Adrenal gland (tissue), 12 donors: ENCODE data around the gene ANO6. TPM values are rescaled to one million over a fixed set of nuclear protein-coding genes. Genes with fewer than 3 reads are reported as not detected.

Experiments
- DNase-seq, 7 donors: peaks; one replicate each; pipeline ENCODE4 v3.0.0-alpha.2; 2019 to 2020
- H3K27ac ChIP-seq, 5 donors: fragments of 200-600 bp; sonication (generic) in 4 of 5; 1 replicate in 3 of 5; 2 replicates in 2 of 5; pipeline versions ENCODE4 v1.5.1 to v1.8.0; 2016 to 2020; ENCODE audit warnings: mild to moderate bottlenecking in 1 of 5
- H3K27me3 ChIP-seq: fragments of 200-600 bp; 2 replicates; pipeline ENCODE4 v1.8.0; 2021
- H3K36me3 ChIP-seq, 2 donors: fragments of 200-600 bp; replicated peaks in 1 of 2; 1 replicate in 1 of 2; 2 replicates in 1 of 2; pipeline versions ENCODE4 v1.5.1 to v1.8.0; 2018 to 2022
- H3K4me1 ChIP-seq, 2 donors: fragments of 200-600 bp; replicated peaks in 1 of 2; 1 replicate in 1 of 2; 2 replicates in 1 of 2; pipeline versions ENCODE4 v1.5.1 to v1.8.0; 2018 to 2021
- H3K4me3 ChIP-seq, 4 donors: fragments of 200-600 bp; sonication (generic) in 3 of 4; one replicate each; pipeline ENCODE4 v1.5.1; 2016 to 2018
- H3K9me3 ChIP-seq, 3 donors: fragments of 200-600 bp; sonication (generic) in 1 of 3; replicated peaks in 1 of 3; 1 replicate in 2 of 3; 2 replicates in 1 of 3; pipeline versions ENCODE4 v1.5.1 to v1.8.0; 2016 to 2021
- CTCF ChIP-seq, 6 experiments: fragments of 450-650 bp in 4 of 6; fragments of 200-600 bp in 2 of 6; sonication (generic) in 1 of 6; IDR thresholded peaks; 1 replicate in 5 of 6; 2 replicates in 1 of 6; pipeline versions ENCODE4 v1.5.1 to v1.8.0; 2016 to 2021; ENCODE audit warnings: antibody characterized with exemption in 6 of 6, mild to moderate bottlenecking in 2 of 6, moderate library complexity in 1 of 6
- POLR2A ChIP-seq, 2 donors: fragments of 450-650 bp; IDR thresholded peaks; one replicate each; pipeline ENCODE4 v1.6.1; 2017; ENCODE audit warnings: antibody characterized with exemption in 2 of 2, mild to moderate bottlenecking in 2 of 2, moderate library complexity in 1 of 2
- WGBS, 4 donors: extraction: QIAGEN DNeasy Blood & Tissue Kit in 2 of 4; methylation state at CpG; one replicate each; pipeline versions ENCODE4 v1.1.5 to v1.1.7; 2013 to 2017; 5-methylcytosine and 5-hydroxymethylcytosine counted together
- intact Hi-C, 2 donors: fragments of 100-400 bp; cut with DNase I; formaldehyde crosslinking; loops; one replicate each; pipeline versions ENCODE4 v1.14.1 to v1.15.0; 2022 to 2023
- polyA plus RNA-seq, 3 donors: library from polyadenylated mRNA; stranded (reverse); fragments of 200-250 nt in 2 of 3; fragments of 350-450 nt in 1 of 3; fragmentation: Illumina TruSeq in 1 of 3; extraction: RNeasy Lipid Tissue Mini Kit (QIAGEN cat#74804) in 1 of 3; gene quantifications; one replicate each; pipeline ENCODE4 v1.2.3, GENCODE V29; 2013 to 2014
- total RNA-seq, 9 donors: library from RNA; depleted of rRNA in 4 of 9; stranded (reverse); fragments of >200 nt in 4 of 9; fragments of 120-200 nt in 1 of 9; fragmentation: NEBNext Ultra II Directional in 1 of 9; extraction: Animal tissue kit (Norgen Biotek cat#: 25700) in 1 of 9; gene quantifications; one replicate each; pipeline versions ENCODE4 v1.1.0 to v1.2.4, GENCODE V29; 2013 to 2023
- donor health status: healthy with polysubstance abuse.
- donor health status: Bipolar disorder and iron deficiency.
- donor health status: DM: yes; HTN: yes; CAD: no.
- donor health status: DM: no; HTN: no; CAD: no.
- donor health status: DM: no; HTN: no; CAD: no.
- donor health status: DM: yes; HTN: yes; CAD: no.

ANO6 gene
- total and polyA plus RNA-seq, 12 donors, result 7.5 to 92.3 (median 54.4) TPM

- H3K9me3 ChIP-seq, result no peaks in the 10 kb centered on the region
- no peaks in the 10 kb centered on the region for H3K27me3 ChIP-seq
- no peaks in the 10 kb centered on the region for H3K36me3 ChIP-seq
- peaks cover 2 to 31% of the 10 kb centered on the region in 2 donors for H3K4me1 ChIP-seq
- TF ChIP-seq POLR2A (IDR thresholded peaks at IDR 0.05) (peak in 1 of 2 donors; percentile 15), CTCF (IDR thresholded peaks at IDR 0.05) (peak in 5 of 6 experiments; percentile 29 to 53 (median 37))
- DNase-seq, result peak; percentile 37 to 73 (median 52)
- H3K4me3 ChIP-seq, result peak overlapping the region; percentile 73 to 95 (median 84)
- intact Hi-C loops, result loop anchor here (5.0 to 10.0 kb wide), 3 partner anchors 51 to 171 kb away; no protein-coding TSS in a partner anchor
- WGBS, 4 donors, result 0 to 1% (median 1%) methylated on average over 16 to 70 of the region's 70 CpGs
- peak overlapping the region; percentile 77 to 97 (median 92) for H3K27ac ChIP-seq
Measured at GRCh38 chr12:45216230-45216982, 511 bp downstream of the ANO6 start.

- H3K4me1 ChIP-seq, result peaks cover 2 to 31% of the 10 kb centered on the region in 2 donors
- peak in 1 of 6 experiments; percentile 10 for TF ChIP-seq CTCF (IDR thresholded peaks at IDR 0.05)
- no peak for TF ChIP-seq POLR2A (IDR thresholded peaks at IDR 0.05)
- H3K9me3 ChIP-seq, result no peaks in the 10 kb centered on the region
- H3K36me3 ChIP-seq, result no peaks in the 10 kb centered on the region
- H3K27me3 ChIP-seq, result no peaks in the 10 kb centered on the region
- H3K27ac ChIP-seq, result peak overlapping the region; percentile 77 to 97 (median 92)
- intact Hi-C loops, result loop anchor here (5.0 to 10.0 kb wide), 3 partner anchors 50 to 170 kb away; no protein-coding TSS in a partner anchor
- peak in 2 of 7 donors; percentile 14 to 66 for DNase-seq
- H3K4me3 ChIP-seq, result peak overlapping the region; percentile 73 to 95 (median 84)
- WGBS, 4 donors, result 1 to 7% (median 3%) methylated on average over 9 of the region's 9 CpGs
Measured at GRCh38 chr12:45216983-45217485, 1.1 kb downstream of the ANO6 start.

GRCh38 chr12:45217846-45218245 lies 2.0 kb downstream of the ANO6 start:
- peak overlapping the region in 2 of 5 donors; percentile 9 to 46 for H3K27ac ChIP-seq
- H3K4me1 ChIP-seq, result peaks cover 2 to 31% of the 10 kb centered on the region in 2 donors
- no peaks in the 10 kb centered on the region for H3K9me3 ChIP-seq
- intact Hi-C loops, result loop anchor here (5.0 to 10.0 kb wide), 3 partner anchors 49 to 169 kb away; no protein-coding TSS in a partner anchor
- no peaks in the 10 kb centered on the region for H3K27me3 ChIP-seq
- no peak for DNase-seq
- WGBS, 4 donors, result 43 to 57% (median 53%) methylated on average over 2 of the region's 2 CpGs
- TF ChIP-seq POLR2A (IDR thresholded peaks at IDR 0.05) (no peak), CTCF (IDR thresholded peaks at IDR 0.05) (no peak)
- no peaks in the 10 kb centered on the region for H3K36me3 ChIP-seq
- peak overlapping the region in 1 of 4 donors; percentile 73 for H3K4me3 ChIP-seq

- TF ChIP-seq POLR2A (IDR thresholded peaks at IDR 0.05) (no peak), CTCF (IDR thresholded peaks at IDR 0.05) (no peak)
Measured at GRCh38 chr12:45219621-45220020, 3.7 kb downstream of the ANO6 start.

More at GRCh38 chr12:45219621-45220020, 3.7 kb downstream of the ANO6 start:
- Histone ChIP-seq H3K4me3 (no peak overlapping the region), H3K4me1 (peaks cover 7 to 45% of the 10 kb centered on the region in 2 donors), H3K36me3 (no peaks in the 10 kb centered on the region), H3K9me3 (no peaks in the 10 kb centered on the region), H3K27ac (no peak overlapping the region), H3K27me3 (no peaks in the 10 kb centered on the region)
- intact Hi-C loops, result loop anchor here (5.0 to 10.0 kb wide), 3 partner anchors 48 to 168 kb away; no protein-coding TSS in a partner anchor
- 81 to 91% (median 87%) methylated on average over 2 of the region's 2 CpGs for WGBS, 4 donors
- DNase-seq, result no peak
